ENCODE measurements around the gene METTL6.
A peak's percentile ranks its signal among the peaks of the same experiment; 100 is the strongest.
"Not testable (repeated sequence)": the region's sequence is repeated elsewhere in the genome, so short reads cannot be mapped to it uniquely, and the experiment has no call there.

Gene METTL6

DNA sequence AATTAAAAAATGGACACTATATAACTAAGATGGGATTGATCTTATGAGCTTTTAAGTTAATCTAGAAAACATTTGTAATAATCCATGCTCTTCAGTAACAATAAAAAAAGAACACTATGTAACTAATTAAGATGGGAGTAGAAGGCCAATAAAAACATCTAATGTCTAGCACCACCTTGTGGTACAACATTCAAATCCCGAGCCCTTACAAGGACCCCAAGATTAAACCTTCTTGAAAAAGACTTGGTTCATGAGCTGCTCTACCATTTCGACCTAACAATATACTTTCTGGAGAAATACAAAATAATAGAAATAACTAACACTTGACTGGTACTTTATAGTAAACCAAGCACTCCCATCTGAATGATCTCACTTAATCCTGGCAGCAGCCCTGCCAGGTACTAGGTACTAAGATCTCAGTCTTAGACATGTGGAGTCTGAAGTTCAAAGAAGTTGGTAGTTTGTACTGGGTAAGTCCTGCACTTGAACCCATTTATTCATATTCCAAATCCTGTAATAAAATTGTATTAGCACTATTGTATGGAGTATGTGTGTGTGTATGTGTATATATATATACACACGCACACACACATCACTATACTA, 21.8 kb downstream of the METTL6 start:
- Histone ChIP-seq H3K4me1 (peaks cover 0 to 66% (median 3%) of the 10 kb centered on the region in 10 experiments; a peak in 9 of 20 replicates), H3K4me2 (no peak overlapping the region; a peak in 1 of 22 replicates), H4K20me1 (no peaks in the 10 kb centered on the region), H3K27ac (no peak overlapping the region), H3K9me3 (replicated peaks in 1 of 11) (no peaks in the 10 kb centered on the region), H3K4me3 (no peak overlapping the region), H3K36me3 (peaks cover 3 to 30% (median 18%) of the 10 kb centered on the region in 11 experiments; a peak in 20 of 22 replicates), H3K9ac (no peak overlapping the region), H3K27me3 (no peaks in the 10 kb centered on the region)
- no peak for TF ChIP-seq Cebpa-rat (IDR thresholded peaks at IDR 0.05)

- Histone ChIP-seq H3K27me3 (no peaks in the 10 kb centered on the region), H3K9me3 (replicated peaks in 1 of 11) (no peaks in the 10 kb centered on the region), H3K9ac (no peak overlapping the region; a peak in 1 of 22 replicates), H3K36me3 (peaks cover 0 to 22% (median 12%) of the 10 kb centered on the region in 11 experiments; a peak in 15 of 22 replicates), H4K20me1 (no peaks in the 10 kb centered on the region), H3K4me3 (no peak overlapping the region), H3K4me1 (peaks cover 0 to 63% (median 3%) of the 10 kb centered on the region in 10 experiments; a peak in 9 of 20 replicates), H3K27ac (0 out of 22 replicates have a peak overlapping the region, but pooled peaks of 1 of the 11 experiments have one; percentile 3), H3K4me2 (peak overlapping the region in 4 of 11 experiments; percentile 15 to 54 (median 34); a peak in 7 of 22 replicates)
- no peak for TF ChIP-seq Cebpa-rat (IDR thresholded peaks at IDR 0.05)
Observed at GRCh38 chr3:15404767-15405166, 22.6 kb downstream of the METTL6 start.

- Histone ChIP-seq H3K9me3 (replicated peaks in 1 of 11) (no peaks in the 10 kb centered on the region), H3K4me2 (peak overlapping the region in 2 of 11 experiments; percentile 17 to 54; a peak in 3 of 22 replicates), H3K4me3 (no peak overlapping the region), H3K27me3 (no peaks in the 10 kb centered on the region), H3K36me3 (peaks cover 0 to 16% (median 4%) of the 10 kb centered on the region in 11 experiments; a peak in 9 of 22 replicates), H4K20me1 (no peaks in the 10 kb centered on the region), H3K4me1 (peaks cover 0 to 55% (median 0%) of the 10 kb centered on the region in 10 experiments; a peak in 8 of 20 replicates), H3K27ac (no peak overlapping the region), H3K9ac (no peak overlapping the region)
- TF ChIP-seq Cebpa-rat (IDR thresholded peaks at IDR 0.05): no peak
Observed at GRCh38 chr3:15403965-15404364, 23.4 kb downstream of the METTL6 start.

DNA sequence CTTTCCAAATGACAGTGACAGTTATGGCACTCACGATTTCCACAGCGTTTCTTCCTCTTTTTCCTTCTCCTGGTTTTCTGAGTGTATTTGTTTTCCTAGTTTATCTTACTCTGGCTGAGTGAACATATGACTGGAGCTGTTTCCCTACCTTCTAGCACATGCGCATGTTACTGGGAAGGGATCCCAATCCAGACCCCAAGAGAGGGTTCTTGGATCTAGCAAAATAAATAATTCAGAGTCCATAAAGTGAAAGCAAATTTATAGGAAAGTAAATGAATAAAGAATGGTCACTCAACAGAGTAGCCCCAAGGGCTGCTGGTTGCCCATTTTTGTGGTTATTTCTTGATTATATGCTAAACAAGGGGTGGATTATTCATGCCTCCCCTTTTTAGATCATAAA, 23.8 kb downstream of the METTL6 start:
- H3K4me2 ChIP-seq: peak overlapping the region in 2 of 11 experiments; percentile 5 to 33; a peak in 2 of 22 replicates
- H3K9me3 ChIP-seq (replicated peaks in 1 of 11): peaks cover 0 to under 1% (median 0%) of the 10 kb centered on the region in 11 experiments; a peak in 1 of 22 replicates
- no peak for TF ChIP-seq Cebpa-rat (IDR thresholded peaks at IDR 0.05)
- peaks cover 0 to 50% (median 0%) of the 10 kb centered on the region in 10 experiments; a peak in 7 of 20 replicates for H3K4me1 ChIP-seq
- H3K9ac ChIP-seq: no peak overlapping the region
- no peak overlapping the region for H3K27ac ChIP-seq
- H3K36me3 ChIP-seq: peaks cover 0 to 11% (median under 1%) of the 10 kb centered on the region in 11 experiments; a peak in 9 of 22 replicates
- H3K27me3 ChIP-seq: no peaks in the 10 kb centered on the region
- H4K20me1 ChIP-seq: no peaks in the 10 kb centered on the region
- H3K4me3 ChIP-seq: no peak overlapping the region

GRCh38 chr3:15401936-15402335, 25.4 kb downstream of the METTL6 start:
- TF ChIP-seq Cebpa-rat (IDR thresholded peaks at IDR 0.05): no peak
- peaks cover 0 to 14% (median 11%) of the 10 kb centered on the region in 11 experiments; a peak in 11 of 22 replicates for H3K9me3 ChIP-seq (replicated peaks in 1 of 11)
- H3K27ac ChIP-seq: no peak overlapping the region
- H3K27me3 ChIP-seq: no peaks in the 10 kb centered on the region
- H4K20me1 ChIP-seq: no peaks in the 10 kb centered on the region
- H3K4me1 ChIP-seq: peaks cover 0 to 35% (median 0%) of the 10 kb centered on the region in 10 experiments; a peak in 7 of 20 replicates
- peaks cover 0 to 7% (median 0%) of the 10 kb centered on the region in 11 experiments; a peak in 2 of 22 replicates for H3K36me3 ChIP-seq
- no peak overlapping the region for H3K9ac ChIP-seq
- no peak overlapping the region for H3K4me2 ChIP-seq
- H3K4me3 ChIP-seq: no peak overlapping the region

DNA sequence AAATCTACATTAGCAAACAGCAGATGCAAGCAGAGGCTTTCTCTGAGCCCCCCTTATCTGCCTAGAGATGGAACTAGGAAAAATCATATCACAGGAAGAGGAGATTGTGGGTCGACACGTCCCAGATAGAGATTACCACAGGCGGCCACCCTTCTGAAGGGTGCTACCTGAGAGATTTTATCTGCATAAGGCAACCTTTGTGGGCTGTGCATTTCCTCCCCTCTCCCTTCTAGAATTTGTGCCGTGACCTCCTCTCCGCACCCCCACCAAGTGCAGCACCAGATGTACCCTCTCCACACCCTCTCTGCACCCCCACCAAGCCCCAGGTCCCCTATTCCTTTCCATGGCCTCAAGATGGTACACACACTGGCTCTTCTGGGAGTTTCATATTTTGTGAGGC, 27.4 kb downstream of the METTL6 start:
- TF ChIP-seq Cebpa-rat (IDR thresholded peaks at IDR 0.05): no peak
- Histone ChIP-seq H3K27me3 (no peaks in the 10 kb centered on the region), H3K36me3 (peaks cover 0 to 7% (median 0%) of the 10 kb centered on the region in 11 experiments; a peak in 2 of 22 replicates), H3K9ac (no peak overlapping the region), H4K20me1 (no peaks in the 10 kb centered on the region), H3K27ac (no peak overlapping the region), H3K4me3 (no peak overlapping the region), H3K4me2 (no peak overlapping the region), H3K9me3 (replicated peaks in 1 of 11) (peaks cover 0 to 19% (median 11%) of the 10 kb centered on the region in 11 experiments; a peak in 11 of 22 replicates), H3K4me1 (peaks cover 0 to 28% (median 0%) of the 10 kb centered on the region in 10 experiments; a peak in 7 of 20 replicates)

- H3K9ac ChIP-seq, H3K4me3 ChIP-seq, H3K27ac ChIP-seq, H3K4me2 ChIP-seq, H4K20me1 ChIP-seq, H3K36me3 ChIP-seq, H3K27me3 ChIP-seq: not testable (repeated sequence)
- Histone ChIP-seq H3K4me1 (peaks cover 0 to 16% (median 0%) of the 10 kb centered on the region in 10 experiments; a peak in 4 of 20 replicates), H3K9me3 (replicated peaks in 1 of 11) (peaks cover 0 to 19% (median 11%) of the 10 kb centered on the region in 11 experiments; a peak in 11 of 22 replicates)
Observed at GRCh38 chr3:15398731-15399133, 28.6 kb downstream of the METTL6 start.

DNA sequence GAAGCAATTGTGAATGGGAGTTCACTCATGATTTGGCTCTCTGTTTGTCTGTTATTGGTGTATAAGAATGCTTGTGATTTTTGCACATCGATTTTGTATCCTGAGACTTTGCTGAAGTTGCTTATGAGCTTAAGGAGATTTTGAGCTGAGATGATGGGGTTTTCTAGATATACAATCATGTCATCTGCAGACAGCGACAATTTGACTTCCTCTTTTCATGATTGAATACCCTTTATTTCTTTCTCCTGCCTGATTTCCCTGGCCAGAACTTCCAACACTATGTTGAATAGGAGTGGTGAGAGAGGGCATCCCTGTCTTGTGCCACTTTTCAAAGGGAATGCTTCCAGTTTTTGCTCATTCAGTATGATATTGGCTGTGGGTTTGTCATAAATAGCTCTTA, 34.1 kb downstream of the METTL6 start:
- H3K9me3 ChIP-seq (replicated peaks in 1 of 11): peaks cover 0 to 17% (median 11%) of the 10 kb centered on the region in 11 experiments; a peak in 11 of 22 replicates
- not testable (repeated sequence) for H3K4me3 ChIP-seq, H3K27ac ChIP-seq, H3K27me3 ChIP-seq, H3K36me3 ChIP-seq, H4K20me1 ChIP-seq, H3K4me2 ChIP-seq, H3K4me1 ChIP-seq, H3K9ac ChIP-seq

GRCh38 chr3:15391007-15391406, 36.3 kb downstream of the METTL6 start:
- no peak for TF ChIP-seq Cebpa-rat (IDR thresholded peaks at IDR 0.05)
- peaks cover 0 to 6% (median 0%) of the 10 kb centered on the region in 11 experiments; a peak in 1 of 22 replicates for H3K36me3 ChIP-seq
- no peak overlapping the region for H3K9ac ChIP-seq

More at GRCh38 chr3:15391007-15391406, 36.3 kb downstream of the METTL6 start:
- peaks cover 9 to 14% (median 13%) of the 10 kb centered on the region in 11 experiments for H3K9me3 ChIP-seq (replicated peaks in 1 of 11)
- H3K4me3 ChIP-seq: no peak overlapping the region
- H4K20me1 ChIP-seq: no peaks in the 10 kb centered on the region
- H3K27me3 ChIP-seq: no peaks in the 10 kb centered on the region
- peaks cover 0 to 15% (median 0%) of the 10 kb centered on the region in 10 experiments; a peak in 6 of 20 replicates for H3K4me1 ChIP-seq
- H3K27ac ChIP-seq: no peak overlapping the region
- no peak overlapping the region for H3K4me2 ChIP-seq
